Muscle layer of duodenum (tissue), 2 donors: ENCODE data around the gene TRIP6.

Experiments
- H3K27ac ChIP-seq: one replicate; pipeline ENCODE4 v1.7.0; 2013; ENCODE audit warnings: mild to moderate bottlenecking, low read length
- H3K27me3 ChIP-seq: one replicate; pipeline ENCODE4 v1.7.0; 2013; ENCODE audit warnings: low read depth, mild to moderate bottlenecking, control low read depth, low read length
- H3K36me3 ChIP-seq, 2 donors: one replicate each; pipeline ENCODE4 v1.7.0; 2013; ENCODE audit warnings: low read length in 2 of 2, control low read depth in 1 of 2, mild to moderate bottlenecking in 1 of 2; ENCODE audit not compliant: insufficient read depth in 2 of 2, control insufficient read depth in 1 of 2
- H3K4me1 ChIP-seq, 2 donors: one replicate each; pipeline ENCODE4 v1.7.0; 2013; ENCODE audit warnings: low read length in 2 of 2, mild to moderate bottlenecking in 2 of 2, control low read depth in 1 of 2, moderate library complexity in 1 of 2; ENCODE audit not compliant: insufficient read depth in 2 of 2, control insufficient read depth in 1 of 2
- H3K4me3 ChIP-seq, 2 donors: one replicate each; pipeline ENCODE4 v1.7.0; 2013; ENCODE audit warnings: low read length in 2 of 2, low read depth in 1 of 2, mild to moderate bottlenecking in 1 of 2
- H3K9me3 ChIP-seq, 2 donors: one replicate each; pipeline ENCODE4 v1.7.0; 2013; ENCODE audit warnings: low read length in 2 of 2, control low read depth in 1 of 2, mild to moderate bottlenecking in 1 of 2; ENCODE audit not compliant: control insufficient read depth in 1 of 2
- donor health status: healthy.

The TRIP6 gene

DNA sequence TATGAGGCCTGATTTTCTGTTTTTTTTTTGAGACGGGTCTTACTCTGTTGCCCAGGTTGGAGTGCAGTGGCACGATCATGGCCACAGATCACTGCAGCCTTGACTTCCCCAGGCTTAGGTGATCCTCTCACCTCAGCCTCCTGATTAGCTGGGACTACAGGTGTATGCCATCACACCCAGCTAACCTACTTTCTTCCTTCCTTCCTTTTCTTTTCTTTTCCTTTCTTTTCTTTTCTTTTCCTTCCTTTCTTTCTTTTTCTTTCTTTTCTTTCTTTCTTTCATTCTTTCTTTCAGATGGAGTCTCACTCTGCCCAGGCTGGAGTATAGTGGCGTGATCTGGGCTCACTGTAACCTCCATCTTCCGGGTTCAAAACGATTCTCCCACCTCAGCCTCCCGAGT lies 11.5 kb downstream of the TRIP6 start:
- no peak overlapping the region for H3K4me3 ChIP-seq
- no peaks in the 10 kb centered on the region for H3K27me3 ChIP-seq
- H3K4me1 ChIP-seq: peaks cover 7 to 41% of the 10 kb centered on the region in 2 donors
- no peak overlapping the region for H3K27ac ChIP-seq
- H3K9me3 ChIP-seq: no peaks in the 10 kb centered on the region
- H3K36me3 ChIP-seq: peaks cover 21 to 27% of the 10 kb centered on the region in 2 donors

DNA sequence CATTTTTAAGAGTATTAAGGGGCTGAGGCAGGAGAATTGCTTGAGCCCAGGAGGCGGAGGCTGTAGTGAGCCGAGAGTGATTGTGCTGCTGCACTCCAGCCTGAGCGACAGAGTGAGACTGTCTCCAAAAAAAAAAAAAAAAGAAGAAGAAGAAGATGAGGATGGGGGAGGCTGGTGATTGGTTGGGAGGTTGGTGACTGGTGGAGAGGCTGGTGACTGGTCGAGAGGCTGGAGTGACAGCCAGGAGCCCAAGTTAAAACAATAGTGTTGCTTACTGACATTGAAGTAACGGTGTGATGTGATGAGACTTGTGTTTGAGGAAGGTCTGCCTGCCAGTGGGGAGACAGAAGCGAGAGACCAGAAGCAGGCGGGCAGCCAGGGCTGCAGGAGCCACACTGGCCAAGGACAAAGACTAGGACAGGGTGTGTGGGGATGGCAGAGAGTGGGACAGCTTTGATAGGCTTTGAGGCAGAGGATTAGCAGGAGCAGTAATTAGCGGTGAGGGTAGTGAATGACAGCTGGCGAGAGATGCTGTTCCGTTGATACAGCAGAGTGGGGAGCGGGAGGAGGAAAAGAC lies 12.6 kb downstream of the TRIP6 start:
- no peaks in the 10 kb centered on the region for H3K27me3 ChIP-seq
- no peak overlapping the region for H3K4me3 ChIP-seq
- no peak overlapping the region for H3K27ac ChIP-seq
- peaks cover 32 to 38% of the 10 kb centered on the region in 2 donors for H3K36me3 ChIP-seq
- H3K4me1 ChIP-seq: peaks cover 7 to 35% of the 10 kb centered on the region in 2 donors
- H3K9me3 ChIP-seq: no peaks in the 10 kb centered on the region

DNA sequence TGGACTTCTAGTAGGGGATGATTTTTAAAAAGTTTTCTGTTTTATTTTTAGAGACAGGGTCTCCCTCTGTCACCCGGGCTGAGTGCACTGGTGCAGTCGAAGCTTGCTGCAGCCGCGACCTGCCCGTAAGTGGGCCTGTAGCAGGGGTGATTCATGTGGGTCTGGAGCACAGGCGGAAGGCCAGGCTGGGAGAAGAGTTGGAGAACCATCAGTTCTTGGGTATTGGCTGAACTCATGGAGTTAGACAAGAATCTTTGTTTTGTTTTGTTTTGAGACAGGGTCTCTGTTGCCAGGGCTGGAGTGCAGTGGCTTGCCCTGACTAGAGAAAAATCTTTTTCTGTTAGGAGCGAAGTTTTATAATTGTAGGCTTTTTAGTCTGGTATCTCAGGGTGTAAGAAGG lies 13.5 kb downstream of the TRIP6 start:
- no peak overlapping the region for H3K27ac ChIP-seq
- H3K4me3 ChIP-seq: no peak overlapping the region
- peaks cover 7 to 32% of the 10 kb centered on the region in 2 donors for H3K4me1 ChIP-seq
- H3K36me3 ChIP-seq: peaks cover 41 to 46% of the 10 kb centered on the region in 2 donors
- no peaks in the 10 kb centered on the region for H3K9me3 ChIP-seq
- no peaks in the 10 kb centered on the region for H3K27me3 ChIP-seq

DNA sequence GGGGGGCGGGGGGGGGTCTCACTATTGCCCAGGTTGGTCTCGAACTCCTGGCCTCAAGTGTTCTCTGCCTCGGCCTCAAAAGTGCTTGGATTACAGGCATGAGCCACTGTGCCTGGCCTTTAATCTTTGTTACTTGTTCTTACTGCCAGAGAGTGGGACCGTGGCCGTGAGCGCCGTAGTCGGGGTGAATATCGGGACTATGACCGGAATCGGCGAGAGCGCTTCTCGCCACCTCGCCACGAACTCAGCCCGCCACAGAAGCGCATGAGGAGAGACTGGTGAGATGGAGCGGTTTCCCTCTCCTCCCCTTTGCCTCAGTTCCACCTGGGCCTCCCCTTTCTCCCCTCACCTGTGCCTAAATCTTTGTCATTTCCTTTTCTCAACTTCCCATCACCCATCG lies 13.9 kb downstream of the TRIP6 start:
- Histone ChIP-seq H3K27ac (no peak overlapping the region), H3K9me3 (no peaks in the 10 kb centered on the region), H3K36me3 (peaks cover 46 to 51% of the 10 kb centered on the region in 2 donors), H3K4me3 (no peak overlapping the region), H3K4me1 (peaks cover 7 to 28% of the 10 kb centered on the region in 2 donors), H3K27me3 (no peaks in the 10 kb centered on the region)

DNA sequence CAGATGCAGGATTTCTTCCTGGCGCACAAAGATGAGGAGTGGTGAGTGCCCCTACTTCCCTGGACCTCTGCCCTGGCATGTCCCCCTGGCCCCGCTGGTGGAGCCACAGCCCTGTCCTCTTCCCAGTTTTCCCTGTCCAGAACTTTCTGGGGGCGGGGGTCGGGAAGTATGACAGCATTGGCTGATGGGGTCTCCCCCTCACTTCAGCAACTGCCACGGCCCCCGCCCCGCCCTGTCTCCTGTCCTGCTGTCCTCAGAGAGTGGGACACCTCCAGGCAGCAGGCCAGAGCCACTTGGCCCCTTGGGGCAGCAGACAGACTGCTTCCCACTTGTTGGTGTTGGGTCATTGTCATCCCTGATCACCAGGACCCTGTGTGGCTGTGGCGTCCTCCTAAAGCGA lies 15.0 kb downstream of the TRIP6 start:
- H3K36me3 ChIP-seq: peaks cover 56 to 61% of the 10 kb centered on the region in 2 donors
- H3K27ac ChIP-seq: no peak overlapping the region
- H3K27me3 ChIP-seq: no peaks in the 10 kb centered on the region
- peaks cover 3 to 17% of the 10 kb centered on the region in 2 donors for H3K4me1 ChIP-seq
- no peak overlapping the region for H3K4me3 ChIP-seq
- no peaks in the 10 kb centered on the region for H3K9me3 ChIP-seq

DNA sequence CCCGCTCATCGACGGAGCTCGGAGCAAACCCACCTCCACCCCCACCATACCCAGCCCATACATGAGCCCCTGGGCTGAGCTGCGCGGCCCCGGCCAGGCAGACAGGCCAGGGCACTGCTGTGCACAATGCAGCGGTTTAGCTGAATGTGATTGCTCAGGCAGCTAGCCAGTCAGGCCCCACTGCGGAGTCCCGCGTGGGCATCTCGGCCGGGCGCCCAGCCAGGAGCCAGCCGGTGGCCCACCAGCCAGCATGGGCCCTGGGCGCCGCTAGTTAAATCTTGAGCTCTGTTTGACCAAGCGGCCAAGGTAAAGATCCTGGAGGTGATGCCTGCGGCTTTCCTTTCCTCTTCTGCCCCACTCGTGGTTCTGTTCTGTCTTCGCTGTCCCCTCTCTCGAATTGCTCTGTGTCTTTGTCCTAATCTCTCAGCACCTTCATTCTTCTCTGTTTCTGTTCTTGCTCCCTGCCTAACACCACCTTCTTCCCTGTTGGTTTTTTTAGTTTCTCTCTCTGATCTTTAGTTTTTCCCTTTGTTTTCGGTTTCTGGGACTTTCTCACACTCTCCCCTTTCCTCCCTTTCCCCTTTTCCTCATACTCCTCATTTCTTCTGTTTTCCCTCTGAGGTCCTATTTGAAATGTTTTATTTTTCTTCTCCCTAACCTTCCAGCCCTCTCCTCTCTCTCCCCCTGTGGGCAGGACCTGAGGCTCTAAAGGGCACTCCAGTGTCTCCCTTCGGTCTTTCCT lies 15.8 kb downstream of the TRIP6 start:
- peaks cover 57 to 68% of the 10 kb centered on the region in 2 donors for H3K36me3 ChIP-seq
- H3K4me1 ChIP-seq: peaks cover 10 to 16% of the 10 kb centered on the region in 2 donors
- H3K27me3 ChIP-seq: no peaks in the 10 kb centered on the region
- no peaks in the 10 kb centered on the region for H3K9me3 ChIP-seq
- H3K4me3 ChIP-seq: no peak overlapping the region
- no peak overlapping the region for H3K27ac ChIP-seq

DNA sequence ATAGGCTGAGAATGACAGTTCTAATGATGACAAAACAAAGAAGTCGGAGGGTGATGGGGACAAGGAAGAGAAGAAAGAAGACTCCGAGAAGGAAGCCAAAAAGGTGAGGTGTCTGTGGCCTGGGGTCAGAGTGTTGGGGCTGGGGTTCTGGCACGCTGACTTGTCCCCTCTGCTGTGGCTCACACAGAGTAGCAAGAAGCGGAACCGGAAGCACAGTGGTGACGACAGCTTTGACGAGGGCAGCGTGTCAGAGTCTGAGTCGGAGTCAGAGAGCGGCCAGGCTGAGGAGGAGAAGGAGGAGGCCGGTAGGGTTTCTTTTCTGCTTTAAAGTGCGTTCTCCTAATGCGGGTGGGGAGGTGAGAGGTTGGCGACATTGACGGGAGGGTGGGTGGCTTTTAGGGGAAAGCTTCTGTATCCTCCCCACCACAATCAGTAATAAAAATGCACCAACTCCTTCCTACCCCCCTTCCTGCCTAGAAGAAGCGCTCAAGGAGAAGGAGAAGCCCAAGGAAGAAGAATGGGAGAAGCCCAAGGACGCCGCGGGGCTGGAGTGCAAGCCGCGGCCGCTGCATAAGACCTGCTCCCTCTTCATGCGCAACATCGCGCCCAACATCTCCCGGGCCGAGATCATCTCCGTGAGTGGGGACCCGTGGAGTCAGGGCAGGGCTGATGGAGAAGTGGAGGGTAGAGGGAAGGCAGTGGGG lies 17.7 kb downstream of the TRIP6 start:
- no peaks in the 10 kb centered on the region for H3K9me3 ChIP-seq
- H3K27me3 ChIP-seq: no peaks in the 10 kb centered on the region
- H3K4me3 ChIP-seq: no peak overlapping the region
- no peak overlapping the region for H3K27ac ChIP-seq
- H3K36me3 ChIP-seq: peaks cover 57 to 71% of the 10 kb centered on the region in 2 donors
- H3K4me1 ChIP-seq: peaks cover 18 to 20% of the 10 kb centered on the region in 2 donors

DNA sequence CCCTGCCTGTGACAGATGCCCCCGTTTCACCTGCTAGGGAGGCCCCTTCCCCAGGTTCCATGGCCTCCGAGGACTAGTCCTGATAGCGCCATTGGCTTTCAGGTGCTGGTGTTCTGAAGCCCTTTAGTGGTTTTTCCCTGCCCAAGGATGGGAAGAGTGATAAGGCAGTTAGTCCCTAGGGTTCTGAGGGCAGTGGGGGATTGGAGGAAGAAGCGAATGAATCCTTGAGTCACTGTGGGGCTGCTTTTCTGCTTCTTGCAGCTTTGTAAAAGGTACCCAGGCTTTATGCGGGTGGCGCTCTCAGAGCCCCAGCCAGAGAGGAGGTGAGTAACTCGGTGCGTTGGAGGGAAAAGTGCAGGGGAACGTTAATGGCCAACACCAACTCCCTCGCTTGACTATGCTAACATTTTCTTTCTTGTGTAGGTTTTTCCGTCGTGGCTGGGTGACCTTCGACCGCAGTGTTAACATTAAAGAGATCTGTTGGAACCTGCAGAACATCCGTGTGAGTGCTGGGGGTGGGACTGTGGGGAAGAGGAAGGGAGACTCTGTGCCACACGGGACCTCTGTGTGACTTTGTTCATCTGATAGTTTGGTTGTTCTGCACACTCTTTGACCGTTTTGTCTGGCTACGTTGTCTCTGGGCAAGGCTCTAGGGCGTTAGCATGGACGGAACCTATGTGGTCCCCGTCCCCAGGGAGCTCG lies 18.4 kb downstream of the TRIP6 start:
- H3K36me3 ChIP-seq: peaks cover 57 to 71% of the 10 kb centered on the region in 2 donors
- no peaks in the 10 kb centered on the region for H3K9me3 ChIP-seq
- no peaks in the 10 kb centered on the region for H3K27me3 ChIP-seq
- H3K4me3 ChIP-seq: no peak overlapping the region
- no peak overlapping the region for H3K27ac ChIP-seq
- H3K4me1 ChIP-seq: peaks cover 21 to 27% of the 10 kb centered on the region in 2 donors

DNA sequence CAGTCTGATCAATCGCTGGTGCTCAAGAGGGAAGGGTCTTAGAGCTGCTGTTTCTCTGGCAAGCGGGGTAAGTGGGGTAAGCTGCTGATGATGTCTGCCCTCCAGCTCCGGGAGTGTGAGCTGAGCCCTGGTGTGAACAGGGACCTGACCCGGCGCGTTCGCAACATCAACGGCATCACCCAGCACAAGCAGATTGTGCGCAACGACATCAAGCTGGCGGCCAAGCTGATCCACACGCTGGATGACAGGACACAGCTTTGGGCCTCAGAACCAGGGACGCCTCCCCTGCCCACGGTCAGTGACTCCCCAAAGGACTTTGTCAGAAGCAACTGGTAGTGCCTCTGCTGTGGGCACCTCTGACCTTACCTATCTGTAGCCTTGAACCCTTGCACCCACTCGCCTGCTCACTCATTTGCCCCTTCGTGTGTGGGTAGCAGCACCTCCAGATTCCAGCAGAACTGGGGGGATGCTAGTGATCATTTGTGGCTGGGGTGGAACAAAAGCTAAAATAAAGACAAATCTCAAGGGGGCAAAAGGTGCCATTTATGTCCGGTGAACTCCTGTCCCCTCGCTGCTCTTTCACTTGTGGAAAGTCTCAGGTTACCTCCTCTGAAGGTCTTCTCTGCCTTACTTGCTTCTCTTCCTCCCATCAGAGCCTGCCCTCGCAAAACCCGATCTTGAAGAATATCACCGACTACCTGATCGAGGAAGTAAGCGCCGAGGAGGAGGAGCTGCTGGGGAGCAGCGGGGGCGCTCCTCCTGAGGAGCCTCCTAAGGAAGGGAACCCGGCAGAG lies 19.2 kb downstream of the TRIP6 start:
- Histone ChIP-seq H3K36me3 (peaks cover 54 to 68% of the 10 kb centered on the region in 2 donors), H3K4me3 (no peak overlapping the region), H3K27me3 (no peaks in the 10 kb centered on the region), H3K27ac (no peak overlapping the region), H3K4me1 (peaks cover 23 to 32% of the 10 kb centered on the region in 2 donors), H3K9me3 (no peaks in the 10 kb centered on the region)

DNA sequence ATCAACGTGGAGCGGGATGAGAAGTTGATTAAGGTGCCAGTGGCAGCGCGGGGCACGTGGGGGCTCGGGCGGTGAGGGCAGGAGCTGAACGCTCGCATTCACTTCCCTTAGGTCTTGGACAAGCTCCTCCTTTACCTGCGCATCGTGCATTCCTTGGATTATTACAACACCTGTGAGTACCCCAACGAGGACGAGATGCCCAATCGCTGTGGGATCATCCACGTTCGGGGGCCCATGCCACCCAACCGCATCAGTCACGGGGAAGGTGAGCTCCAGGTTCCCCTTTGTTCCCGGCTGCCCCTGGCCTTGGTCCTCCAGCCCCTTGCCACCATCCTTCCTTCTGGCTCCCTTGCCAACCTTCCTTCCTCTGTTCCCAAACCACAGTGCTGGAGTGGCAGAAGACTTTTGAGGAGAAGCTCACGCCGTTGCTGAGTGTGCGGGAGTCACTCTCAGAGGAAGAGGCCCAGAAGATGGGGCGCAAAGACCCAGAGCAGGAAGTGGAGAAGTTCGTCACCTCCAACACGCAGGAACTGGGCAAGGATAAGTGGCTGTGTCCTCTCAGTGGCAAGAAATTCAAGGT lies 19.8 kb downstream of the TRIP6 start:
- Histone ChIP-seq H3K36me3 (peaks cover 49 to 61% of the 10 kb centered on the region in 2 donors), H3K4me3 (no peak overlapping the region), H3K9me3 (no peaks in the 10 kb centered on the region), H3K4me1 (peaks cover 23 to 32% of the 10 kb centered on the region in 2 donors), H3K27me3 (no peaks in the 10 kb centered on the region), H3K27ac (no peak overlapping the region)
